Right atrium auricular region (tissue), 2 donors: ENCODE results near the gene TAF10. TPM values are rescaled to one million over a fixed set of nuclear protein-coding genes. Genes with fewer than 3 reads are reported as not detected.

ENCODE experiments used
- DNase-seq: peaks from one replicate; pipeline ENCODE4 v3.0.0-alpha.2; 2019; ENCODE audit warnings: low spot score
- H3K27ac ChIP-seq, 2 donors: fragments of 200-600 bp; sonication (generic); 1 replicate in 1 of 2; 2 replicates in 1 of 2; pipeline ENCODE4 v1.5.1; 2016 to 2019
- H3K27me3 ChIP-seq, 2 donors: fragments of 200-600 bp; sonication (generic); one replicate each; pipeline versions ENCODE4 v1.5.1 to v1.6.0; 2017 to 2019
- H3K36me3 ChIP-seq: fragments of 200-600 bp; sonication (generic); one replicate; pipeline ENCODE4 v1.5.1; 2016
- H3K4me1 ChIP-seq, 2 donors: fragments of 200-600 bp; sonication (generic); one replicate each; pipeline versions ENCODE4 v1.5.1 to v1.6.0; 2017 to 2019
- H3K4me3 ChIP-seq, 2 donors: fragments of 200-600 bp; sonication (generic); 1 replicate in 1 of 2; 2 replicates in 1 of 2; pipeline ENCODE4 v1.5.1; 2017 to 2019; ENCODE audit warnings: mild to moderate bottlenecking in 1 of 2, moderate library complexity in 1 of 2
- H3K9me3 ChIP-seq, 2 donors: fragments of 200-600 bp; sonication (generic); one replicate each; pipeline ENCODE4 v1.5.1; 2019
- CTCF ChIP-seq, 2 donors: fragments of 200-600 bp; sonication (generic); IDR thresholded peaks; one replicate each; pipeline ENCODE4 v1.5.1; 2019; ENCODE audit warnings: antibody characterized with exemption in 2 of 2
- total RNA-seq, 2 donors: library from RNA; depleted of rRNA; stranded (reverse); fragments of >200 nt; gene quantifications; one replicate each; pipeline ENCODE4 v1.1.0, GENCODE V29; 2016

The TAF10 gene
- total RNA-seq, 2 donors from 2014 or later: 26.6 to 54.0 TPM

GRCh38 chr11:6586434-6587359 is 25.3 kb downstream of the TAF10 start:
- no peak overlapping the region for H3K27ac ChIP-seq
- no peak for TF ChIP-seq CTCF (IDR thresholded peaks at IDR 0.05)

GRCh38 chr11:6584528-6584927 is 27.5 kb downstream of the TAF10 start:
- no peak overlapping the region for H3K27ac ChIP-seq
- H3K36me3 ChIP-seq: no peaks in the 10 kb centered on the region
- no peaks in the 10 kb centered on the region for H3K27me3 ChIP-seq
- no peaks in the 10 kb centered on the region for H3K4me1 ChIP-seq
- TF ChIP-seq CTCF (IDR thresholded peaks at IDR 0.05): no peak
- DNase-seq: no peak
- H3K4me3 ChIP-seq: no peak overlapping the region
- peaks cover 5 to 27% of the 10 kb centered on the region in 2 donors for H3K9me3 ChIP-seq

More at GRCh38 chr11:6586434-6587359, 25.3 kb downstream of the TAF10 start:
- Histone ChIP-seq H3K36me3 (peaks cover 4% of the 10 kb centered on the region), H3K4me1 (no peaks in the 10 kb centered on the region), H3K4me3 (peak overlapping the region in 1 of 2 donors; percentile 18), H3K9me3 (peaks cover 5 to 27% of the 10 kb centered on the region in 2 donors), H3K27me3 (no peaks in the 10 kb centered on the region)
- no peak for DNase-seq

- no peaks in the 10 kb centered on the region for H3K27me3 ChIP-seq
- no peak overlapping the region for H3K27ac ChIP-seq
- H3K4me1 ChIP-seq: no peaks in the 10 kb centered on the region
- H3K36me3 ChIP-seq: no peaks in the 10 kb centered on the region
- peaks cover 5 to 27% of the 10 kb centered on the region in 2 donors for H3K9me3 ChIP-seq
- TF ChIP-seq CTCF (IDR thresholded peaks at IDR 0.05): no peak
- no peak for DNase-seq
- H3K4me3 ChIP-seq: no peak overlapping the region
Measured at GRCh38 chr11:6583584-6583983, 28.4 kb downstream of the TAF10 start.

GRCh38 chr11:6579681-6580080 is 32.3 kb downstream of the TAF10 start:
- H3K27me3 ChIP-seq: no peaks in the 10 kb centered on the region
- no peak overlapping the region for H3K4me3 ChIP-seq
- no peak for DNase-seq
- H3K27ac ChIP-seq: no peak overlapping the region
- no peaks in the 10 kb centered on the region for H3K36me3 ChIP-seq
- H3K4me1 ChIP-seq: peaks cover 0 to 14% of the 10 kb centered on the region in 2 donors
- no peak for TF ChIP-seq CTCF (IDR thresholded peaks at IDR 0.05)
- peaks cover 5 to 26% of the 10 kb centered on the region in 2 donors for H3K9me3 ChIP-seq

GRCh38 chr11:6578134-6578533 is 33.9 kb downstream of the TAF10 start:
- Histone ChIP-seq H3K4me3 (no peak overlapping the region), H3K9me3 (peaks cover 0 to 10% of the 10 kb centered on the region in 2 donors), H3K36me3 (no peaks in the 10 kb centered on the region), H3K27me3 (no peaks in the 10 kb centered on the region), H3K27ac (no peak overlapping the region), H3K4me1 (peaks cover 0 to 14% of the 10 kb centered on the region in 2 donors)
- no peak for TF ChIP-seq CTCF (IDR thresholded peaks at IDR 0.05)
- no peak for DNase-seq
